ENCODE data around the gene GABBR2.

- TF ChIP-seq CTCF (IDR thresholded peaks at IDR 0.05; ENCODE audit: low read depth, low read length, poor library complexity, severe bottlenecking): no peak
- TF ChIP-seq EZH2phosphoT487 (IDR thresholded peaks at IDR 0.05; ENCODE audit: borderline replicate concordance, low read length): no peak
These were observed 12.9 kb upstream of the GABBR2 start for GRCh38 chr9:98721643-98722042.
